Thyroid gland (tissue), 4 donors: Measurements from ENCODE around the gene NSDHL. TPM values are rescaled to one million over a fixed set of nuclear protein-coding genes. Genes with fewer than 3 reads are reported as not detected.

Experiments
- DNase-seq, 2 donors: peaks; one replicate each; pipeline ENCODE4 v3.0.0-alpha.2; 2019
- H3K27ac ChIP-seq, 3 donors: fragments of 200-600 bp; sonication (generic); 1 replicate in 2 of 3; 2 replicates in 1 of 3; pipeline ENCODE4 v1.5.1; 2016 to 2019; ENCODE audit warnings: mild to moderate bottlenecking in 1 of 3, moderate library complexity in 1 of 3
- H3K27me3 ChIP-seq: fragments of 200-600 bp; sonication (generic); one replicate; pipeline ENCODE4 v1.5.1; 2019
- H3K36me3 ChIP-seq, 2 donors: fragments of 200-600 bp; sonication (generic); one replicate each; pipeline ENCODE4 v1.5.1; 2016 to 2019
- H3K4me1 ChIP-seq, 2 donors: fragments of 200-600 bp; sonication (generic); one replicate each; pipeline ENCODE4 v1.5.1; 2017 to 2019
- H3K4me3 ChIP-seq, 3 donors: fragments of 200-600 bp; sonication (generic); replicated peaks in 1 of 3; 1 replicate in 2 of 3; 2 replicates in 1 of 3; pipeline ENCODE4 v1.5.1; 2016; ENCODE audit warnings: mild to moderate bottlenecking in 1 of 3
- H3K9me3 ChIP-seq: fragments of 200-600 bp; sonication (generic); one replicate; pipeline ENCODE4 v1.5.1; 2017
- CTCF ChIP-seq, 6 experiments: fragments of 200-600 bp in 3 of 6; fragments of 450-650 bp in 3 of 6; sonication (generic) in 3 of 6; IDR thresholded peaks; one replicate each; pipeline ENCODE4 v1.5.1; 2016 to 2019; ENCODE audit warnings: antibody characterized with exemption in 6 of 6, mild to moderate bottlenecking in 2 of 6, inconsistent platforms in 1 of 6, moderate library complexity in 1 of 6
- POLR2A ChIP-seq, 2 donors: fragments of 450-650 bp; IDR thresholded peaks; one replicate each; pipeline ENCODE4 v1.6.1; 2017; ENCODE audit warnings: antibody characterized with exemption in 2 of 2, mild to moderate bottlenecking in 2 of 2, moderate library complexity in 1 of 2
- WGBS, 2 donors: methylation state at CpG; one replicate each; pipeline ENCODE4 v1.1.5; 2017; 5-methylcytosine and 5-hydroxymethylcytosine counted together
- intact Hi-C: fragments of 100-400 bp; cut with DNase I; formaldehyde crosslinking; loops from one replicate; pipeline ENCODE4 v1.15.1; 2023
- total RNA-seq, 4 donors: library from RNA; depleted of rRNA; stranded (reverse); fragments of >200 nt; gene quantifications; one replicate each; pipeline ENCODE4 v1.2.3, GENCODE V29; 2016

NSDHL gene
- total RNA-seq, 4 donors from 2014 or later: 11.2 to 20.3 (median 17.0) TPM

GRCh38 chrX:152819732-152820131 is 11.1 kb upstream of the NSDHL start:
- no peaks in the 10 kb centered on the region for H3K27me3 ChIP-seq
- no peak for TF ChIP-seq POLR2A (IDR thresholded peaks at IDR 0.05)
- TF ChIP-seq CTCF (IDR thresholded peaks at IDR 0.05): no peak
- H3K36me3 ChIP-seq: no peaks in the 10 kb centered on the region
- H3K27ac ChIP-seq: no peak overlapping the region
- no peaks in the 10 kb centered on the region for H3K9me3 ChIP-seq
- intact Hi-C loops: no loop called here
- WGBS, 2 donors: 90 to 98% methylated on average over 7 of the region's 7 CpGs
- H3K4me1 ChIP-seq: no peaks in the 10 kb centered on the region
- no peak for DNase-seq
- H3K4me3 ChIP-seq: no peak overlapping the region

GRCh38 chrX:152821145-152821765 is 9.6 kb upstream of the NSDHL start:
- DNase-seq: peak; percentile 30 to 50
- Histone ChIP-seq H3K4me3 (no peak overlapping the region), H3K27me3 (no peaks in the 10 kb centered on the region), H3K4me1 (no peaks in the 10 kb centered on the region), H3K36me3 (no peaks in the 10 kb centered on the region), H3K27ac (no peak overlapping the region), H3K9me3 (no peaks in the 10 kb centered on the region)
- WGBS, 2 donors: 52 to 55% methylated on average over 3 of the region's 3 CpGs
- TF ChIP-seq CTCF (IDR thresholded peaks at IDR 0.05) (peak in 4 of 6 experiments; percentile 33 to 43 (median 40)), POLR2A (IDR thresholded peaks at IDR 0.05) (no peak)
- intact Hi-C loops: no loop called here

GRCh38 chrX:152822383-152823086 is 8.3 kb upstream of the NSDHL start:
- no peak for TF ChIP-seq CTCF (IDR thresholded peaks at IDR 0.05)
- no peak for TF ChIP-seq POLR2A (IDR thresholded peaks at IDR 0.05)
- DNase-seq: no peak
- no peaks in the 10 kb centered on the region for H3K36me3 ChIP-seq
- no peak overlapping the region for H3K4me3 ChIP-seq
- H3K4me1 ChIP-seq: peaks cover 6% of the 10 kb centered on the region in 2 donors
- no peaks in the 10 kb centered on the region for H3K27me3 ChIP-seq
- no peak overlapping the region for H3K27ac ChIP-seq
- intact Hi-C loops: no loop called here
- WGBS, 2 donors: 77 to 78% methylated on average over 6 of the region's 6 CpGs
- no peaks in the 10 kb centered on the region for H3K9me3 ChIP-seq

DNA sequence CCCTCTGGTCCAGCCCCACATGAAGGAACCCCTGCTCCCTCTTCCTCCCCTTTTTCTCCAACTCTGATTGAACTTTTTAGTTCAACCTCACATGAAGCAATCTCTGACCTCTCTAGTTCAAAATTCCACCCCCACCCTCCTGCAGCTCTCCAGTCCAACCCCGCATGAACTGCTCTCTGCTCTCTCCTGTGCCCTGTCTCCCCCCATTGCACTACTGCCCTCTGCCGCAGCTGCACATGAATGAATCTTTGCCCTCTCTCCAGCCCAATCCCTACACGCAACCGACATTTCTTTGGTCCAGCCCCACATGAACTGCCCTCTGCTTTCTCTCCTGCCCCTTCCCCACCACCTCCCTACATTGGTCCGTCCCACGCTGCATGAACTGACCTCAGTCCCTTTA is 7.2 kb upstream of the NSDHL start:
- intact Hi-C loops: no loop called here
- 73 to 74% methylated on average over 6 of the region's 6 CpGs for WGBS, 2 donors
- Histone ChIP-seq H3K36me3 (no peaks in the 10 kb centered on the region), H3K4me1 (peaks cover 6% of the 10 kb centered on the region in 2 donors), H3K9me3 (no peaks in the 10 kb centered on the region), H3K4me3 (no peak overlapping the region), H3K27ac (no peak overlapping the region), H3K27me3 (no peaks in the 10 kb centered on the region)
- TF ChIP-seq CTCF (IDR thresholded peaks at IDR 0.05): no peak
- TF ChIP-seq POLR2A (IDR thresholded peaks at IDR 0.05): no peak
- DNase-seq: no peak

GRCh38 chrX:152824841-152825374 is 6.0 kb upstream of the NSDHL start:
- H3K4me3 ChIP-seq: no peak overlapping the region
- H3K36me3 ChIP-seq: no peaks in the 10 kb centered on the region
- H3K4me1 ChIP-seq: peaks cover 6 to 8% of the 10 kb centered on the region in 2 donors
- intact Hi-C loops: no loop called here
- no peaks in the 10 kb centered on the region for H3K27me3 ChIP-seq
- H3K27ac ChIP-seq: no peak overlapping the region
- H3K9me3 ChIP-seq: no peaks in the 10 kb centered on the region
- no peak for DNase-seq
- TF ChIP-seq POLR2A (IDR thresholded peaks at IDR 0.05) (no peak), CTCF (IDR thresholded peaks at IDR 0.05) (no peak)
- 74 to 75% methylated on average over 7 of the region's 7 CpGs for WGBS, 2 donors
